SU-DHL-6 (cell line): ENCODE data around the gene MTG2.

Source experiments
- H2AFZ ChIP-seq: fragments of 200-600 bp; sonication (generic); 2 replicates; pipeline ENCODE4 v1.6.1; 2014; ENCODE audit warnings: low read depth, mild to moderate bottlenecking, moderate library complexity, mixed read lengths, antibody characterized with exemption, low read length; ENCODE audit not compliant: severe bottlenecking
- H3F3A ChIP-seq: fragments of 200-600 bp; shearing (Covaris generic); 2 replicates; pipeline ENCODE4 v1.6.0; 2016; ENCODE audit warnings: antibody characterized with exemption, mild to moderate bottlenecking; ENCODE audit not compliant: insufficient read depth
- H3K27ac ChIP-seq: fragments of 200-600 bp; sonication (generic); 2 replicates; pipeline ENCODE4 v1.5.1; 2016; ENCODE audit warnings: low read depth, mild to moderate bottlenecking, low read length, moderate library complexity, mixed read lengths
- H3K27me3 ChIP-seq: fragments of 200-600 bp; sonication (generic), shearing (Covaris generic); 2 replicates; pipeline ENCODE4 v1.6.0; 2014; ENCODE audit warnings: mild to moderate bottlenecking, low read length
- H3K36me3 ChIP-seq: fragments of 200-600 bp; sonication (generic); 2 replicates; pipeline ENCODE4 v1.6.1; 2014; ENCODE audit warnings: mild to moderate bottlenecking, low read length, mixed read lengths
- H3K4me2 ChIP-seq: fragments of 300-600, 200-600 bp; shearing (Covaris generic), sonication (generic); 2 replicates; pipeline ENCODE4 v1.6.0; 2014; ENCODE audit warnings: low read length, low read depth, mild to moderate bottlenecking; ENCODE audit not compliant: poor library complexity, severe bottlenecking
- H3K4me3 ChIP-seq: fragments of 200-600 bp; sonication (generic); 2 replicates; pipeline ENCODE4 v1.5.1; 2014; ENCODE audit warnings: antibody characterized with exemption, low read length, mild to moderate bottlenecking, mixed read lengths; ENCODE audit not compliant: insufficient read depth, poor library complexity, severe bottlenecking
- H3K79me2 ChIP-seq: fragments of 200-600 bp; sonication (generic); 2 replicates; pipeline ENCODE4 v1.6.1; 2014; ENCODE audit warnings: mild to moderate bottlenecking, low read length, moderate library complexity; ENCODE audit not compliant: insufficient read depth
- H3K9ac ChIP-seq: fragments of 200-600 bp; sonication (generic); 2 replicates; pipeline ENCODE4 v1.7.0; 2014; ENCODE audit warnings: mild to moderate bottlenecking, low read length
- H3K9me2 ChIP-seq: fragments of 200-600 bp; sonication (generic); replicated peaks from 2 replicates; pipeline ENCODE4 v1.6.1; 2014; ENCODE audit warnings: low read length; ENCODE audit not compliant: insufficient read depth
- H3K9me3 ChIP-seq: fragments of 200-600 bp; sonication (generic); 2 replicates; pipeline ENCODE4 v1.6.1; 2014; ENCODE audit warnings: low read length, mixed read lengths; ENCODE audit not compliant: insufficient read depth
- H4K20me1 ChIP-seq: fragments of 200-600 bp; sonication (generic); 2 replicates; pipeline ENCODE4 v1.6.1; 2014; ENCODE audit warnings: low read depth, mild to moderate bottlenecking, antibody characterized with exemption, low read length, moderate library complexity, mixed read lengths
- EZH2phosphoT487 ChIP-seq: fragments of 200-600 bp; sonication (generic), shearing (Covaris generic); conservative IDR thresholded peaks from 2 replicates; pipeline ENCODE4 v1.6.1; 2018; ENCODE audit warnings: mild to moderate bottlenecking, antibody characterized with exemption, low read length, moderate library complexity, mixed read lengths
- TF ChIP-seq, protein P1 (sequence below): fragments of 200-600 bp; sonication (generic); IDR thresholded peaks from one replicate; pipeline ENCODE4 v1.5.1; 2017; ENCODE audit warnings: antibody characterized with exemption, mild to moderate bottlenecking, low read length, moderate library complexity; ENCODE audit not compliant: insufficient read depth, poor library complexity, severe bottlenecking

Gene MTG2

DNA sequence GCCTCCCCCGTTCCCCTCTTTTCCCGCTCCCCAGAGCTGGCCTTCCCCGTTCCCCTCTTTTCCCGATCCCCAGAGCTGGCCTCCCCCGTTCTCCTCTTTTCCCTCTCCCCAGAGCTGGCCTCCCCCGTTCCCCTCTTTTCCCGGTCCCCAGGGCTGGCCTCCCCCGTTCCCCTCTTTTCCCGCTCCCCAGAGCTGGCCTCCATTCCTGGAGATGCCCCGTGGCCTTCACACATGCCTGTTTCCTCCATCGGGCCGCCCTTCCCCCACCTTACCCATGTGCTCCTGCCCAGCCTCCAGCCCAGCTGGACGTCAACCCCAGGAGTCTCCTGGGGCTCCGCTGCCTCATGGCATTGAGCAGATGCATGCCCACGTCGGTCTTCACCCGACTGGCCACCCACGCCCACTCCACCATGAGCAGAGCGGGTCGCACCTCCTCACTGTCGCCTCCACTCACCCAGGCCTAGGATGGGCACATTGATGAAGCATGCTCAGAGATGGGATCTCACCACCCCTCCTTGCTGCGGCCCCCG, 30.9 kb upstream of the MTG2 start:
- Histone ChIP-seq H3K9ac (no peak overlapping the region), H4K20me1 (no peaks in the 10 kb centered on the region; the same call in 1 of the 2 replicates), H3F3A (no peaks in the 10 kb centered on the region), H3K79me2 (peaks cover 55% of the 10 kb centered on the region), H3K9me3 (no peaks in the 10 kb centered on the region), H3K4me3 (no peak overlapping the region), H3K9me2 (no peaks in the 10 kb centered on the region), H3K36me3 (no peaks in the 10 kb centered on the region), H2AFZ (no peak overlapping the region), H3K4me2 (no peak overlapping the region), H3K27me3 (no peaks in the 10 kb centered on the region), H3K27ac (no peak overlapping the region)
- TF ChIP-seq, protein P1, sequence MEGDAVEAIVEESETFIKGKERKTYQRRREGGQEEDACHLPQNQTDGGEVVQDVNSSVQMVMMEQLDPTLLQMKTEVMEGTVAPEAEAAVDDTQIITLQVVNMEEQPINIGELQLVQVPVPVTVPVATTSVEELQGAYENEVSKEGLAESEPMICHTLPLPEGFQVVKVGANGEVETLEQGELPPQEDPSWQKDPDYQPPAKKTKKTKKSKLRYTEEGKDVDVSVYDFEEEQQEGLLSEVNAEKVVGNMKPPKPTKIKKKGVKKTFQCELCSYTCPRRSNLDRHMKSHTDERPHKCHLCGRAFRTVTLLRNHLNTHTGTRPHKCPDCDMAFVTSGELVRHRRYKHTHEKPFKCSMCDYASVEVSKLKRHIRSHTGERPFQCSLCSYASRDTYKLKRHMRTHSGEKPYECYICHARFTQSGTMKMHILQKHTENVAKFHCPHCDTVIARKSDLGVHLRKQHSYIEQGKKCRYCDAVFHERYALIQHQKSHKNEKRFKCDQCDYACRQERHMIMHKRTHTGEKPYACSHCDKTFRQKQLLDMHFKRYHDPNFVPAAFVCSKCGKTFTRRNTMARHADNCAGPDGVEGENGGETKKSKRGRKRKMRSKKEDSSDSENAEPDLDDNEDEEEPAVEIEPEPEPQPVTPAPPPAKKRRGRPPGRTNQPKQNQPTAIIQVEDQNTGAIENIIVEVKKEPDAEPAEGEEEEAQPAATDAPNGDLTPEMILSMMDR: no peak
- no peak for TF ChIP-seq EZH2phosphoT487

GRCh38 chr20:62155428-62156253, 27.2 kb upstream of the MTG2 start:
- H3K9ac ChIP-seq: no peak overlapping the region
- no peak for TF ChIP-seq EZH2phosphoT487
- TF ChIP-seq, protein P1: no peak
- H3K27me3 ChIP-seq: no peaks in the 10 kb centered on the region
- H4K20me1 ChIP-seq: no peaks in the 10 kb centered on the region
- no peak overlapping the region for H3K4me2 ChIP-seq
- H3K9me3 ChIP-seq: no peaks in the 10 kb centered on the region
- no peaks in the 10 kb centered on the region for H3F3A ChIP-seq
- H3K9me2 ChIP-seq: no peaks in the 10 kb centered on the region
- H3K36me3 ChIP-seq: no peaks in the 10 kb centered on the region
- no peak overlapping the region for H2AFZ ChIP-seq
- H3K27ac ChIP-seq: no peak overlapping the region
- H3K4me3 ChIP-seq: no peak overlapping the region
- H3K79me2 ChIP-seq: peaks cover 32% of the 10 kb centered on the region

- no peak overlapping the region for H3K4me3 ChIP-seq
- TF ChIP-seq, protein P1: no peak
- TF ChIP-seq EZH2phosphoT487: no peak
- H3K27me3 ChIP-seq: no peaks in the 10 kb centered on the region
- no peaks in the 10 kb centered on the region for H4K20me1 ChIP-seq
- no peaks in the 10 kb centered on the region for H3K9me3 ChIP-seq
- no peaks in the 10 kb centered on the region for H3F3A ChIP-seq
- peaks cover 30% of the 10 kb centered on the region for H3K79me2 ChIP-seq
- H3K9ac ChIP-seq: no peak overlapping the region
- no peaks in the 10 kb centered on the region for H3K36me3 ChIP-seq
- no peak overlapping the region for H2AFZ ChIP-seq
- H3K4me2 ChIP-seq: no peak overlapping the region
- no peaks in the 10 kb centered on the region for H3K9me2 ChIP-seq
- H3K27ac ChIP-seq: no peak overlapping the region
Observed at GRCh38 chr20:62156254-62156556, 26.6 kb upstream of the MTG2 start.
